Measurements from ENCODE around the gene SLC22A1. TPM values are rescaled to one million over a fixed set of nuclear protein-coding genes. Genes with fewer than 3 reads are reported as not detected.

The SLC22A1 gene
- total and polyA plus RNA-seq, 2 of the 4 experiments (the other 2 are of a cell fraction): 0.10 TPM; not detected in 1

DNA sequence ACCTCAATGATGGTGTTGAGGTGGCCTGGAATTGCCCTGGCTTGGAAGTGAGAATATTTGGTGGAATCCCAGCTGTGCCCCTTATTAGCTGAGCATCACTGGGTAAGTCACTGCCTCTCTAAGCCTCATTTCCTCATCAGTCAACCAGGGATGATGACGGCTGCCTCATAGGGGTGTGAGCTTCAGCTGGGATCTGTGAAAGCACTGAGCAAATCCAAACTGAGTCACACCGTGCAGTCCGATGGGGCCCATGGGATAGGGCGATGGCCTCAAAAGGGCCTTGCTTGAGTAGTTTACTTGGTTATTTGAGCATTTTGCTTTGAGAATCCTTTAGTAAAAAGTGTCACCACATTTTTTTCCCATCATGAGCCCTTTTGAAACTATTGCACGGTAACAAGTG lies 1.1 kb downstream of the SLC22A1 start:
- CTCF ChIA-PET: interaction anchor here (0.7 kb wide), 1 partner anchor 15 kb away, joined by 3 read pairs; no protein-coding TSS in a partner anchor
- BruUV-seq (replicated peaks): no TSS peak
- dilution Hi-C loops (cut with HindIII; ENCODE audit: low sequenced_read_pairs, unreplicated experiment): no loop called here

More for the DNA sequence above, 1.1 kb downstream of the SLC22A1 start:
- no CpG with 5 or more reads among the region's 5 CpGs for WGBS, 2 experiments (ENCODE audit: extremely low coverage in 2 of 2, insufficient read length in 1 of 2)
- H2BK15ac ChIP-seq (ENCODE audit: low read depth, low read length): no peak overlapping the region
- no peak overlapping the region for H2BK5ac ChIP-seq (ENCODE audit: low read depth, low read length, poor library complexity, severe bottlenecking)
- H3K18ac ChIP-seq (ENCODE audit: low read depth, low read length): no peak overlapping the region
- H3K56ac ChIP-seq (ENCODE audit: extremely low read depth, insufficient read depth, low read length): no peak overlapping the region
- in situ Hi-C loops (cut with MboI; ENCODE audit: low sequenced_read_pairs): no loop called here
- no peak overlapping the region for H3K27ac ChIP-seq (ENCODE audit: insufficient read depth, low read length)
- POLR2A ChIA-PET (ENCODE audit: unreplicated experiment): no interaction called here
- H3K36me3 ChIP-seq (ENCODE audit: control insufficient read depth, insufficient read depth, low read length): no peaks in the 10 kb centered on the region
- H3K14ac ChIP-seq (replicated peaks; ENCODE audit: low read depth, low read length): no peak overlapping the region
- no peak overlapping the region for H4K91ac ChIP-seq (ENCODE audit: insufficient read depth, low read depth, low read length)
- H3K4me1 ChIP-seq (ENCODE audit: control insufficient read depth, insufficient read depth, low read length): no peaks in the 10 kb centered on the region
- no peaks in the 10 kb centered on the region; the same call in 1 of the 2 replicates for H3K9me3 ChIP-seq (ENCODE audit: control insufficient read depth, insufficient read depth, low read length)
- H2AFZ ChIP-seq (replicated peaks; ENCODE audit: low read length, poor library complexity): no peak overlapping the region
- no peak overlapping the region for H4K5ac ChIP-seq (ENCODE audit: low read depth, low read length)
- H3K4me2 ChIP-seq (ENCODE audit: low read depth, low read length): no peak overlapping the region
- TF ChIP-seq MAZ (IDR thresholded peaks at IDR 0.05; ENCODE audit: borderline replicate concordance, low read depth, low read length) (no peak), BHLHE40 (IDR thresholded peaks at IDR 0.05; ENCODE audit: low read depth, low read length) (no peak), FOS (IDR thresholded peaks at IDR 0.05; ENCODE audit: low read depth, low read length) (no peak)
- intact Hi-C loops (cut with micrococcal nuclease): no loop called here
- no peaks in the 10 kb centered on the region for H4K20me1 ChIP-seq (ENCODE audit: insufficient read depth, low read length)
- ATAC-seq (ENCODE audit: low read depth): no peak
- no peak overlapping the region for H2AK9ac ChIP-seq (replicated peaks; ENCODE audit: low read depth, low read length, poor library complexity)
- no peak overlapping the region for H2AK5ac ChIP-seq (ENCODE audit: low read depth, low read length)
- H3K79me1 ChIP-seq (ENCODE audit: low read depth in 1 of 2, low read length in 2 of 2): no peaks in the 10 kb centered on the region
- H4K8ac ChIP-seq (ENCODE audit: low read depth in 2 of 2, low read length in 2 of 2): no peak overlapping the region
- H3K27me3 ChIP-seq (ENCODE audit: control insufficient read depth, insufficient read depth, low read length): no peaks in the 10 kb centered on the region
- no peak overlapping the region for H3K23ac ChIP-seq (ENCODE audit: low read depth, low read length)
- no peak overlapping the region for H3K9ac ChIP-seq (ENCODE audit: low read depth, low read length)
- H2BK120ac ChIP-seq (ENCODE audit: low read depth, low read length): no peak overlapping the region
- no peak overlapping the region for H3K4ac ChIP-seq (ENCODE audit: low read depth, low read length)
- no peak overlapping the region for H2BK20ac ChIP-seq (ENCODE audit: low read depth, low read length)
- H3K9me1 ChIP-seq (ENCODE audit: insufficient read depth, low read length): no peaks in the 10 kb centered on the region; the same call in 1 of the 2 replicates
- no peak for DNase-seq
- no peak overlapping the region for H3K4me3 ChIP-seq (ENCODE audit: insufficient read depth, low read depth, low read length)
